Esophagus muscularis mucosa (tissue), 4 donors: ENCODE results near the gene BCS1L. TPM values are rescaled to one million over a fixed set of nuclear protein-coding genes. Genes with fewer than 3 reads are reported as not detected.

Source experiments
- DNase-seq: peaks from one replicate; pipeline ENCODE4 v3.0.0-alpha.2; 2017; ENCODE audit errors: extremely low spot score
- H3K27ac ChIP-seq, 4 donors: fragments of 200-600 bp; sonication (generic); replicated peaks in 1 of 4; 1 replicate in 3 of 4; 2 replicates in 1 of 4; pipeline ENCODE4 v1.5.1; 2016 to 2019; ENCODE audit warnings: mild to moderate bottlenecking in 1 of 4
- H3K27me3 ChIP-seq, 4 donors: fragments of 200-600 bp; sonication (generic); one replicate each; pipeline versions ENCODE4 v1.5.1 to v1.6.0; 2016 to 2019
- H3K36me3 ChIP-seq, 4 donors: fragments of 200-600 bp; sonication (generic); one replicate each; pipeline ENCODE4 v1.5.1; 2016 to 2019
- H3K4me1 ChIP-seq, 4 donors: fragments of 200-600 bp; sonication (generic); one replicate each; pipeline ENCODE4 v1.5.1; 2016 to 2019
- H3K4me3 ChIP-seq, 4 donors: fragments of 200-600 bp; sonication (generic); 1 replicate in 2 of 4; 2 replicates in 2 of 4; pipeline ENCODE4 v1.5.1; 2016 to 2019; ENCODE audit warnings: mild to moderate bottlenecking in 4 of 4, moderate library complexity in 1 of 4
- H3K9me3 ChIP-seq, 4 donors: fragments of 200-600 bp; sonication (generic); 1 replicate in 3 of 4; 2 replicates in 1 of 4; pipeline ENCODE4 v1.5.1; 2016 to 2019
- EP300 ChIP-seq: sonication (generic); formaldehyde crosslinking; IDR thresholded peaks from one replicate; pipeline ENCODE4 v1.6.1; 2017; ENCODE audit warnings: antibody characterized with exemption
- POLR2A ChIP-seq: fragments of 450-650 bp; IDR thresholded peaks from one replicate; pipeline ENCODE4 v1.6.1; 2017; ENCODE audit warnings: antibody characterized with exemption, moderate library complexity, mild to moderate bottlenecking, low read depth
- POLR2AphosphoS5 ChIP-seq, 2 donors: sonication (generic); formaldehyde crosslinking; IDR thresholded peaks; one replicate each; pipeline ENCODE4 v1.6.1; 2017; ENCODE audit warnings: antibody characterized with exemption in 2 of 2
- WGBS: methylation state at CpG from one replicate; pipeline ENCODE4 v1.1.5; 2018; 5-methylcytosine and 5-hydroxymethylcytosine counted together
- intact Hi-C: fragments of 100-400 bp; cut with DNase I; formaldehyde crosslinking; loops from one replicate; pipeline ENCODE4 v1.15.1; 2023
- total RNA-seq, 4 donors: library from RNA; depleted of rRNA; stranded (reverse); fragments of >200 nt; gene quantifications; one replicate each; pipeline versions ENCODE4 v1.1.0 to v1.2.1, GENCODE V29; 2016
- TF ChIP-seq, protein P1 (sequence below), 3 experiments: fragments of 200-600 bp in 2 of 3; fragments of 450-650 bp in 1 of 3; sonication (generic) in 2 of 3; IDR thresholded peaks; one replicate each; pipeline ENCODE4 v1.5.1; 2017 to 2019; ENCODE audit warnings: antibody characterized with exemption in 3 of 3, mild to moderate bottlenecking in 2 of 3, moderate library complexity in 1 of 3

Gene BCS1L
- total RNA-seq, 4 donors from 2014 or later = 21.3 to 27.3 (median 25.6) TPM

DNA sequence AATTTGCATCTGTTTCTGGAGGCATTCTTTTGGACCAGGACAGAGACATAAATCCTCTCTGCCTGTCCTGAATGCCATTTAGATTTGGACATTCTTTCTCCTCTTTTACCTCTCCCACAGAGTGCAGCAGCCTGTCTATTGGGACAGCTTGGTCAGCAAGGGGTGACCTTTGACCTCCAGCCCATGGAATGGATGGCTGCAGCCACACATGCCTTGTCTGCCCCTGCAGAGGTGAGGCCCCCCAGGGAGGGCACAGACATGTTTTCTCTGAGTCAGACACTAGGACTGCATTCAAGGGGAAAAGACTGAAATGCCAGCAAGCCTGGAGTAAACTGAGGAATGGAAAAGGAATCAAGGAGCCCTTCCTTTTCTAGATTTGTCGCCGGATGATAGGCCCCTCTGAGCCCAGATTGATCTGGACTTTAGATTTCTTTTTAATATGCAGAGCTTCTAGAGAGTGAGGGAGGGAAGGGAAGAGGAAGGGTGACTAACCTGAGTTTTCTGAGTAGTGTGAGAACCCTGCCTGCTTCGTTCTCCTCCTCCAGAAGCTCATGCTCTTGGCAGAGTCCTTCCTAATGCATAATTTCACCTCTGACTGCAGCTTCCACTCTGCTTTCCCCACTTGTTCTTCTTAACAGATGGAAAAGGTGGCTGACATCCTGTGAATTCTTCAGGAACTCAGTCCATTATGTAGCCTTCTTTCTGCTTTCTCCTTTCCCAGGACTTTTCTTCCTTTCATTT, 35.1 kb downstream of the BCS1L start:
- Histone ChIP-seq H3K4me3 (no peak overlapping the region), H3K27ac (no peak overlapping the region), H3K9me3 (no peaks in the 10 kb centered on the region), H3K4me1 (no peaks in the 10 kb centered on the region), H3K27me3 (no peaks in the 10 kb centered on the region), H3K36me3 (peaks cover 33 to 96% (median 68%) of the 10 kb centered on the region in 4 donors)
- intact Hi-C loops = no loop called here
- TF ChIP-seq POLR2A (no peak), EP300 (no peak), POLR2AphosphoS5 (IDR thresholded peaks at IDR 0.05) (no peak)
- TF ChIP-seq, protein P1, sequence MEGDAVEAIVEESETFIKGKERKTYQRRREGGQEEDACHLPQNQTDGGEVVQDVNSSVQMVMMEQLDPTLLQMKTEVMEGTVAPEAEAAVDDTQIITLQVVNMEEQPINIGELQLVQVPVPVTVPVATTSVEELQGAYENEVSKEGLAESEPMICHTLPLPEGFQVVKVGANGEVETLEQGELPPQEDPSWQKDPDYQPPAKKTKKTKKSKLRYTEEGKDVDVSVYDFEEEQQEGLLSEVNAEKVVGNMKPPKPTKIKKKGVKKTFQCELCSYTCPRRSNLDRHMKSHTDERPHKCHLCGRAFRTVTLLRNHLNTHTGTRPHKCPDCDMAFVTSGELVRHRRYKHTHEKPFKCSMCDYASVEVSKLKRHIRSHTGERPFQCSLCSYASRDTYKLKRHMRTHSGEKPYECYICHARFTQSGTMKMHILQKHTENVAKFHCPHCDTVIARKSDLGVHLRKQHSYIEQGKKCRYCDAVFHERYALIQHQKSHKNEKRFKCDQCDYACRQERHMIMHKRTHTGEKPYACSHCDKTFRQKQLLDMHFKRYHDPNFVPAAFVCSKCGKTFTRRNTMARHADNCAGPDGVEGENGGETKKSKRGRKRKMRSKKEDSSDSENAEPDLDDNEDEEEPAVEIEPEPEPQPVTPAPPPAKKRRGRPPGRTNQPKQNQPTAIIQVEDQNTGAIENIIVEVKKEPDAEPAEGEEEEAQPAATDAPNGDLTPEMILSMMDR (IDR thresholded peaks at IDR 0.05) = no peak
- DNase-seq = no peak
- WGBS = 87% methylated on average over 3 of the region's 3 CpGs

DNA sequence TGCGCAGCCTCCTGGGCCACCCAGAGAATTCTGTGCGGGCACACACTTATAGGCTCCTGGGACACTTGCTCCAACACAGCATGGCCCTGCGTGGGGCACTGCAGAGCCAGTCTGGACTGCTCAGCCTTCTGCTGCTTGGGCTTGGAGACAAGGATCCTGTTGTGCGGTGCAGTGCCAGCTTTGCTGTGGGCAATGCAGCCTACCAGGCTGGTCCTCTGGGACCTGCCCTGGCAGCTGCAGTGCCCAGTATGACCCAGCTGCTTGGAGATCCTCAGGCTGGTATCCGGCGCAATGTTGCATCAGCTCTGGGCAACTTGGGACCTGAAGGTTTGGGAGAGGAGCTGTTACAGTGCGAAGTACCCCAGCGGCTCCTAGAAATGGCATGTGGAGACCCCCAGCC, 39.4 kb downstream of the BCS1L start:
- Histone ChIP-seq H3K27me3 (no peaks in the 10 kb centered on the region), H3K9me3 (no peaks in the 10 kb centered on the region), H3K27ac (no peak overlapping the region), H3K4me3 (no peak overlapping the region), H3K36me3 (peaks cover 22 to 83% (median 42%) of the 10 kb centered on the region in 4 donors), H3K4me1 (no peaks in the 10 kb centered on the region)
- TF ChIP-seq POLR2AphosphoS5 (IDR thresholded peaks at IDR 0.05) = no peak
- TF ChIP-seq POLR2A = no peak
- no peak for TF ChIP-seq EP300
- TF ChIP-seq, protein P1 (IDR thresholded peaks at IDR 0.05) = no peak
- intact Hi-C loops = no loop called here
- WGBS = 92% methylated on average over 5 of the region's 8 CpGs
- DNase-seq = no peak

DNA sequence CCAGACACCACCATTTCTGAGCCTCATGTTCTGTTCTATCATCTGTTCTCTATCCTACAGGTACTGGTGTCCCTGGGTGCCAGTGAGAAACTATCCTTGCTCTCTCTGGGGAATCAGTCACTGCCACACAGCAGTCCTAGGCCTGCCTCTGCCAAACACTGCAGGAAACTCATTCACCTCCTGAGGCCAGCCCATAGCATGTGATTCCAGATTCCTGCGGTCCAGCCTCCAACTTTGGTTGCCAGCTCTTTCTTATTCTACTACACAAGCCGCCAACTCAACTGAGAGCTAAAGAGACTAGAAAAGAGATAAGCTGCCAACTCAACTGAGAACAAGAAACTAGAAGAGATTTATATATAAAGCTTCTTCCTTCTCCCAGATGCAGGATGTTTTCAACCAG, 42.3 kb downstream of the BCS1L start:
- H3K27ac ChIP-seq = no peak overlapping the region
- H3K4me1 ChIP-seq = no peaks in the 10 kb centered on the region
- TF ChIP-seq POLR2AphosphoS5 (IDR thresholded peaks at IDR 0.05) (no peak), EP300 (no peak)
- DNase-seq = no peak
- H3K36me3 ChIP-seq = peaks cover 15 to 58% (median 28%) of the 10 kb centered on the region in 4 donors
- intact Hi-C loops = no loop called here
- H3K9me3 ChIP-seq = no peaks in the 10 kb centered on the region
- no peaks in the 10 kb centered on the region for H3K27me3 ChIP-seq
- WGBS = 87% methylated on average over 2 of the region's 2 CpGs
- no peak overlapping the region for H3K4me3 ChIP-seq

DNA sequence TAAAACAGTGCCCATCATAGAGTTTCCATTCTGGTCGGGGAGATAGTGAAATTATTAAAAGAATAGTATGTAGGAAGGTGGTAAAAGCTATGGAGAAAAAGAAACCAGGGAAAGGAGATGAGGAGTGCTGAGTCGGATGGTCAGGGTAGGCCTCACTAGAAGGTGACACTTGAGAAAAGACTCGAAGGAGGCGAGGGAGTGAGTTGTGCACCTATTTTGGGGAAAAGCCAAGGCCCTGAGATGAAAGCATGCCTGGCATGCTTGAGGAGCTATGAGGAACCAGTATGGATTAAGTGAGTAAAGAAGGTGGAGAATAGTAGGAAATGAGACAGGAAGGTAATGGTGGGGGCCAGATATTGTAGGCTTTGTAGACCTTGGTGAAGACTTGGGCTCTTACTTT, 43.9 kb downstream of the BCS1L start:
- peaks cover 14 to 42% (median 21%) of the 10 kb centered on the region in 4 donors for H3K36me3 ChIP-seq
- H3K27ac ChIP-seq = no peak overlapping the region
- no peaks in the 10 kb centered on the region for H3K27me3 ChIP-seq
- intact Hi-C loops = no loop called here
- H3K4me3 ChIP-seq = no peak overlapping the region
- no peak for DNase-seq
- WGBS = 87% methylated on average over 4 of the region's 4 CpGs
- no peaks in the 10 kb centered on the region for H3K9me3 ChIP-seq
- TF ChIP-seq, protein P1 (IDR thresholded peaks at IDR 0.05) = no peak
- TF ChIP-seq POLR2A = no peak
- TF ChIP-seq POLR2AphosphoS5 (IDR thresholded peaks at IDR 0.05) = no peak
- TF ChIP-seq EP300 = no peak
- no peaks in the 10 kb centered on the region for H3K4me1 ChIP-seq

DNA sequence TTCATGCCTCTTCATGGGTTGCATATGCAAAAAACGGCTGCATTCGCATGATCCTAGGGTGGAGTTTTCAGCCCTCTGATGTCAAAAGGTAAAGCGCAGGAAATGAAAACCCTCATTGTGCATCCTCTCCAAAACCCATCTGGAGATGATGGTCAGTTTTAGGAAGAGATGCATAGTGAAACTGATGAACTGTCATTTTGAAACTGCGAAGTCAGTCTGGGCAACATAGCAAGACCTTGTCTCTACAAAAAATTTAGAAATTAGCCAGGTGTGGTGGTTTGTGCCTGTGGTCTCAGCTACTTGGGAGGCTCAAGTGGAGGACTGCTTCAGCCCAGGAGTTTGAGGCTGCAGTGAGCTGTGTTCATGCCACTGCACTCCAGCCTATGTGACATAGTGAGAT, 48.6 kb downstream of the BCS1L start:
- intact Hi-C loops = no loop called here
- Histone ChIP-seq H3K4me1 (peaks cover 4 to 20% (median 20%) of the 10 kb centered on the region in 4 donors), H3K9me3 (no peaks in the 10 kb centered on the region), H3K27me3 (no peaks in the 10 kb centered on the region), H3K27ac (no peak overlapping the region), H3K4me3 (no peak overlapping the region), H3K36me3 (no peaks in the 10 kb centered on the region)
- DNase-seq = no peak
- TF ChIP-seq POLR2AphosphoS5 (IDR thresholded peaks at IDR 0.05) = no peak
- TF ChIP-seq EP300 = no peak
- TF ChIP-seq POLR2A = no peak
- 92% methylated on average over 4 of the region's 4 CpGs for WGBS
